HCT116 (cell line): ENCODE data around the gene SPAG5. TPM values are rescaled to one million over a fixed set of nuclear protein-coding genes. Genes with fewer than 3 reads are reported as not detected.

Experiments used
- ATAC-seq: fragments of 200-7000 bp; cut with Tn5 transposase; 2 replicates; pipeline ENCODE4 v1.9.1; 2020; ENCODE audit warnings: mild to moderate bottlenecking, moderate library complexity
- BruUV-seq: library from RNA; stranded (reverse); fragments of 400-500 nt; replicated peaks from 2 replicates; lab custom pipeline; 2021; lab: Mats Ljungman, UMichigan
- CTCF ChIA-PET: fragments of 300-600 bp; sonication (Branson Sonifier 250); formaldehyde crosslinking; loops from one replicate; lab custom pipeline; 2021; ENCODE audit warnings: antibody characterized with exemption; lab: Charles Lee
- POLR2A ChIA-PET: fragments of 300-600, 350-600 bp; sonication (Branson Sonifier 250); formaldehyde crosslinking; loops from one replicate; lab custom pipeline; 2021; ENCODE audit warnings: antibody characterized with exemption; lab: Charles Lee
- RAD21 ChIA-PET, 2 experiments: fragments of 300-600 bp; sonication (Branson Sonifier 250); formaldehyde crosslinking; loops; one replicate each; lab custom pipeline; 2023; ENCODE audit warnings: low total read pairs in 2 of 2; ENCODE audit not compliant: uncharacterized antibody in 2 of 2, unreplicated experiment in 2 of 2, low non-redundant PET in 1 of 2; lab: Charles Lee
- DNase-seq: peaks from one replicate; pipeline ENCODE4 v3.0.0-alpha.2; 2010; ENCODE audit warnings: low read depth, low spot score
- H2AFZ ChIP-seq: fragments of 200-600 bp; shearing (Covaris generic), sonication (generic); 2 replicates; pipeline ENCODE4 v1.6.1; 2017; ENCODE audit warnings: low read depth, mixed run types, mixed read lengths, antibody characterized with exemption, low read length; ENCODE audit not compliant: poor library complexity, severe bottlenecking
- H3K27ac ChIP-seq: 2 replicates; pipeline ENCODE4 v1.5.1; 2012; ENCODE audit warnings: low read depth, low read length
- H3K27me3 ChIP-seq: fragments of 200-600 bp; sonication (generic); 2 replicates; pipeline ENCODE4 v1.6.1; 2016; ENCODE audit warnings: mixed run types, low read length, mixed read lengths; ENCODE audit not compliant: insufficient read depth
- H3K36me3 ChIP-seq, 2 experiments: fragments of 200-500 bp in 1 of 2; fragments of 200-600 bp in 1 of 2; sonication (Bioruptor generic) in 1 of 2; sonication (generic) in 1 of 2; 2 replicates each; pipeline versions ENCODE4 v1.5.1 to v1.6.1; 2014 to 2016; ENCODE audit warnings: low read length in 2 of 2, inconsistent platforms in 1 of 2, mixed read lengths in 1 of 2, mixed run types in 1 of 2; ENCODE audit not compliant: insufficient read depth in 2 of 2, control insufficient read depth in 1 of 2
- H3K4me1 ChIP-seq, 2 experiments: fragments of 200-600 bp in 1 of 2; sonication (generic) in 1 of 2; 2 replicates each; pipeline versions ENCODE4 v1.5.1 to v1.6.1; 2012 to 2017; ENCODE audit warnings: low read length in 2 of 2, inconsistent platforms in 1 of 2, mild to moderate bottlenecking in 1 of 2, mixed read lengths in 1 of 2, mixed run types in 1 of 2, moderate library complexity in 1 of 2; ENCODE audit not compliant: insufficient read depth in 2 of 2, control insufficient read depth in 1 of 2
- H3K4me2 ChIP-seq: fragments of 200-600 bp; sonication (generic); 2 replicates; pipeline ENCODE4 v1.6.1; 2017; ENCODE audit warnings: mixed run types, low read length, mixed read lengths
- H3K4me3 ChIP-seq, 2 experiments: fragments of 200-600 bp in 1 of 2; sonication (generic) in 1 of 2; replicated peaks in 1 of 2; 2 replicates each; pipeline ENCODE4 v1.5.1; 2011 to 2016; ENCODE audit warnings: low read length in 2 of 2, control low read depth in 1 of 2, low read depth in 1 of 2, mild to moderate bottlenecking in 1 of 2, mixed read lengths in 1 of 2, mixed run types in 1 of 2
- H3K79me2 ChIP-seq: fragments of 200-600 bp; sonication (generic); 2 replicates; pipeline ENCODE4 v1.6.1; 2017; ENCODE audit warnings: mild to moderate bottlenecking, mixed run types, low read length, moderate library complexity, mixed read lengths; ENCODE audit not compliant: insufficient read depth
- H3K9ac ChIP-seq: fragments of 200-600 bp; sonication (generic); 2 replicates; pipeline ENCODE4 v1.6.1; 2016; ENCODE audit warnings: low read length, mixed read lengths
- H3K9me2 ChIP-seq: fragments of 200-600 bp; sonication (generic), shearing (Covaris generic); 2 replicates; pipeline ENCODE4 v1.6.1; 2017; ENCODE audit warnings: mixed run types, mild to moderate bottlenecking, moderate library complexity; ENCODE audit not compliant: insufficient read depth
- H3K9me3 ChIP-seq, 2 experiments: fragments of 200-500 bp in 1 of 2; fragments of 200-600 bp in 1 of 2; sonication (Bioruptor generic) in 1 of 2; sonication (generic) in 1 of 2; 2 replicates each; pipeline ENCODE4 v1.6.1; 2014 to 2017; ENCODE audit warnings: low read length in 2 of 2, mixed read lengths in 2 of 2, inconsistent platforms in 1 of 2, low read depth in 1 of 2, mild to moderate bottlenecking in 1 of 2, mixed run types in 1 of 2, moderate library complexity in 1 of 2; ENCODE audit not compliant: control insufficient read depth in 1 of 2, insufficient read depth in 1 of 2
- H4K20me1 ChIP-seq: fragments of 200-600 bp; sonication (generic), shearing (Covaris generic); 2 replicates; pipeline ENCODE4 v1.6.1; 2017; ENCODE audit warnings: mixed run types, mild to moderate bottlenecking, moderate library complexity; ENCODE audit not compliant: insufficient read depth
- EGR1 ChIP-seq: IDR thresholded peaks from 2 replicates; pipeline ENCODE4 v1.6.1; 2012; ENCODE audit warnings: low read depth
- ELF1 ChIP-seq: IDR thresholded peaks from 2 replicates; pipeline ENCODE4 v1.6.1; 2012; ENCODE audit warnings: low read depth, borderline replicate concordance
- EZH2 ChIP-seq: fragments of 200-600 bp; sonication (generic); IDR thresholded peaks from 2 replicates; pipeline ENCODE4 v1.6.1; 2017; ENCODE audit warnings: antibody characterized with exemption, mixed run types
- POLR2AphosphoS5 ChIP-seq: IDR thresholded peaks from 2 replicates; pipeline ENCODE4 v1.6.1; 2011; ENCODE audit warnings: mild to moderate bottlenecking, low read depth, low read length, moderate library complexity
- SIN3A ChIP-seq: IDR thresholded peaks from 2 replicates; pipeline ENCODE4 v1.6.1; 2012; ENCODE audit warnings: low read depth
- SRF ChIP-seq: IDR thresholded peaks from 2 replicates; pipeline ENCODE4 v1.6.1; 2012; ENCODE audit warnings: low read depth
- intact Hi-C: fragments of 100-400 bp; cut with micrococcal nuclease; formaldehyde crosslinking; loops from 2 replicates; pipeline ENCODE4 v1.10.0; 2022
- total RNA-seq: library from RNA; stranded (reverse); gene quantifications from one replicate; pipeline ENCODE4 v1.2.1, GENCODE V29; 2021; ENCODE audit not compliant: unreplicated experiment

Gene SPAG5
- total RNA-seq, 1 experiment from 2014 or later = 94.9 TPM

- TF ChIP-seq EZH2 = no peak
- no peak for TF ChIP-seq POLR2AphosphoS5
- no peak for TF ChIP-seq ELF1
- POLR2A ChIA-PET = no interaction called here
- Histone ChIP-seq H3K79me2 (no peaks in the 10 kb centered on the region), H3K27ac (no peak overlapping the region), H3K9me2 (no peaks in the 10 kb centered on the region), H3K4me3 (no peak overlapping the region), H3K4me1 (no peaks in the 10 kb centered on the region), H3K27me3 (no peaks in the 10 kb centered on the region), H4K20me1 (no peaks in the 10 kb centered on the region), H3K36me3 (peaks cover 64 to 74% of the 10 kb centered on the region in 2 experiments), H2AFZ (no peak overlapping the region), H3K9ac (no peak overlapping the region), H3K9me3 (no peaks in the 10 kb centered on the region), H3K4me2 (no peak overlapping the region)
- intact Hi-C loops = no loop called here
- RAD21 ChIA-PET = no interaction called here
- no TSS peak for BruUV-seq
- ATAC-seq (no peak), DNase-seq (no peak)
- CTCF ChIA-PET = no interaction called here
Observed at GRCh38 chr17:28615260-28615940, 16.6 kb upstream of the SPAG5 start.

GRCh38 chr17:28613931-28614381 is 15.1 kb upstream of the SPAG5 start, which contains the start of gene RSKR:
Gene RSKR, minus strand, starts transcription at chr17:28614185. Its CDS starts 24 bp downstream, at chr17:28614161.
- no peak within 1 kb of the TSS for H3K9ac ChIP-seq
- intact Hi-C loops = loop anchor here (1.0 kb wide), 1 partner anchor 120 kb away; no protein-coding TSS in a partner anchor
- RAD21 ChIA-PET = no interaction called here
- H3K4me2 ChIP-seq = no peak within 1 kb of the TSS
- no peak for TF ChIP-seq SRF
- TF ChIP-seq EGR1 = no peak
- no peak for TF ChIP-seq SIN3A
- no peak for DNase-seq
- no peak for ATAC-seq
- peaks cover 50 to 64% of the 10 kb centered on the region in 2 experiments for H3K36me3 ChIP-seq
- H3K4me1 ChIP-seq = no peaks in the 10 kb centered on the region
- POLR2A ChIA-PET = no interaction called here
- H3K4me3 ChIP-seq = no peak within 1 kb of the TSS
- no peaks in the 10 kb centered on the region for H3K27me3 ChIP-seq
- no peak within 1 kb of the TSS for H3K27ac ChIP-seq
- no peaks in the 10 kb centered on the region for H3K9me3 ChIP-seq
- H2AFZ ChIP-seq = no peak within 1 kb of the TSS
- CTCF ChIA-PET = interaction anchor here (1.4 kb wide), 1 partner anchor 10 kb away, joined by 3 read pairs; no protein-coding TSS in a partner anchor
- no TSS peak for BruUV-seq
- no peaks in the 10 kb centered on the region for H4K20me1 ChIP-seq
- no peaks in the 10 kb centered on the region for H3K9me2 ChIP-seq
- H3K79me2 ChIP-seq = no peaks in the 10 kb centered on the region
